ENCODE results near the gene CRTAC1. TPM values are rescaled to one million over a fixed set of nuclear protein-coding genes. Genes with fewer than 3 reads are reported as not detected.

Gene CRTAC1
- total RNA-seq, 1 experiment from 2014 or later, result 1.2 TPM

GRCh38 chr10:97927622-97928021 is 102.8 kb downstream of the CRTAC1 start:
- ChIA-PET POLR2A (interaction anchor here (1.0 kb wide), 1 partner anchor 13 kb away, joined by 3 read pairs; no protein-coding TSS in a partner anchor), CTCF (interaction anchor here (0.8 to 1.5 kb wide), 2 partner anchors 85 to 114 kb away, joined by 3 to 7 read pairs; no protein-coding TSS in a partner anchor)
- H3K27ac Mint-ChIP-seq, result no peak overlapping the region
- TF ChIP-seq E2F4 (CRISPR knock-in tag; IDR thresholded peaks at IDR 0.05; ENCODE audit: borderline replicate concordance, low read depth) (no peak), E2F1 (CRISPR knock-in tag; IDR thresholded peaks at IDR 0.05) (no peak), CREB1 (CRISPR knock-in tag; IDR thresholded peaks at IDR 0.05) (no peak), NR1H2 (CRISPR knock-in tag; IDR thresholded peaks at IDR 0.05) (no peak), GTF2I (CRISPR knock-in tag; conservative IDR thresholded peaks at IDR 0.05) (no peak), ZNF263 (CRISPR knock-in tag; IDR thresholded peaks at IDR 0.05; ENCODE audit: low read depth) (no peak), ZNF423 (CRISPR knock-in tag; IDR thresholded peaks at IDR 0.05) (no peak), EMX1 (CRISPR knock-in tag; IDR thresholded peaks at IDR 0.05) (no peak), KAT7 (CRISPR knock-in tag; IDR thresholded peaks at IDR 0.05; ENCODE audit: borderline replicate concordance) (no peak), MAX (CRISPR knock-in tag; IDR thresholded peaks at IDR 0.05) (no peak), E2F5 (CRISPR knock-in tag; IDR thresholded peaks at IDR 0.05) (no peak), ARID4B (CRISPR knock-in tag; IDR thresholded peaks at IDR 0.05; ENCODE audit: borderline replicate concordance) (no peak), ZNF416 (CRISPR knock-in tag; IDR thresholded peaks at IDR 0.05) (no peak), ZSCAN18 (CRISPR knock-in tag; IDR thresholded peaks at IDR 0.05) (no peak)
- H3K4me3 Mint-ChIP-seq, result no peak overlapping the region
- DNase-seq (ENCODE audit: low spot score) (no peak), ATAC-seq (no peak)
- H3K27me3 Mint-ChIP-seq (ENCODE audit: low read depth), result no peaks in the 10 kb centered on the region
- H3K36me3 Mint-ChIP-seq, result no peaks in the 10 kb centered on the region
- no peaks in the 10 kb centered on the region for H3K9me3 Mint-ChIP-seq
- H3K4me1 Mint-ChIP-seq, result no peaks in the 10 kb centered on the region

- H3K36me3 Mint-ChIP-seq, result no peaks in the 10 kb centered on the region
- POLR2A ChIA-PET, result no interaction called here
- ATAC-seq, result no peak
- no peak for TF ChIP-seq MYBL2 (CRISPR knock-in tag; IDR thresholded peaks at IDR 0.05)
- TF ChIP-seq KAT7 (CRISPR knock-in tag; IDR thresholded peaks at IDR 0.05; ENCODE audit: borderline replicate concordance), result no peak
- TF ChIP-seq FOXP1 (CRISPR knock-in tag; IDR thresholded peaks at IDR 0.05; ENCODE audit: borderline replicate concordance), result no peak
- TF ChIP-seq PREB (CRISPR knock-in tag; IDR thresholded peaks at IDR 0.05; ENCODE audit: borderline replicate concordance), result no peak
- no peak for TF ChIP-seq ZNF423 (CRISPR knock-in tag; IDR thresholded peaks at IDR 0.05)
- TF ChIP-seq ZNF317 (CRISPR knock-in tag; IDR thresholded peaks at IDR 0.05; ENCODE audit: borderline replicate concordance, low read depth), result no peak
- no peak overlapping the region for H3K27ac Mint-ChIP-seq
- H3K27me3 Mint-ChIP-seq (ENCODE audit: low read depth), result no peaks in the 10 kb centered on the region
- no peaks in the 10 kb centered on the region for H3K9me3 Mint-ChIP-seq
- DNase-seq (ENCODE audit: low spot score), result no peak
- H3K4me1 Mint-ChIP-seq, result no peaks in the 10 kb centered on the region
- CTCF ChIA-PET, result interaction anchor here (0.9 to 1.2 kb wide), 2 partner anchors 11 to 102 kb away, joined by 3 to 4 read pairs; no protein-coding TSS in a partner anchor
- H3K4me3 Mint-ChIP-seq, result no peak overlapping the region
Observed at GRCh38 chr10:97926055-97926454, 104.4 kb downstream of the CRTAC1 start.

All from WTC11 (cell line).